Keratinocyte (primary cell): ENCODE measurements around the gene GAL3ST2.

ENCODE experiments used
- CTCF ChIP-seq, 3 experiments: IDR thresholded peaks in 1 of 3; conservative IDR thresholded peaks in 1 of 3; optimal IDR thresholded peaks in 1 of 3; 2 replicates in 2 of 3; 3 replicates in 1 of 3; pipeline versions ENCODE3 to v1.5.1; 2011; ENCODE audit warnings: low read length in 3 of 3, mild to moderate bottlenecking in 3 of 3, moderate library complexity in 2 of 3, control low read depth in 1 of 3, inconsistent platforms in 1 of 3; ENCODE audit not compliant: insufficient read depth in 2 of 3; ENCODE audit errors: extremely low read depth in 1 of 3
- EZH2 ChIP-seq: IDR thresholded peaks from one replicate; pipeline ENCODE4 v1.6.1; 2012; ENCODE audit warnings: inconsistent platforms, mild to moderate bottlenecking, low read length, moderate library complexity

- TF ChIP-seq CTCF (optimal IDR thresholded peaks at IDR 0.05 in 1 of 3, IDR thresholded peaks at IDR 0.05 in 1 of 3, conservative IDR thresholded peaks at IDR 0.05 in 1 of 3; ENCODE audit: extremely low read depth in 1 of 3, insufficient read depth in 2 of 3, low read length in 3 of 3) (no peak), EZH2 (no peak)
Measured at GRCh38 chr2:241811952-241812729, 35.5 kb downstream of the GAL3ST2 start.
